GM12891 (cell line): ENCODE results near the gene ARAP2.

Experiments
- PAX5 ChIP-seq: IDR thresholded peaks from 2 replicates; pipeline ENCODE4 v1.6.1; 2011; ENCODE audit warnings: low read length, moderate library complexity, mild to moderate bottlenecking; ENCODE audit not compliant: insufficient read depth, severe bottlenecking
- POLR2A ChIP-seq: IDR thresholded peaks from 2 replicates; pipeline ENCODE4 v1.6.1; 2011; ENCODE audit warnings: low read depth, low read length, control low read depth
- POLR2AphosphoS5 ChIP-seq: IDR thresholded peaks from 2 replicates; pipeline ENCODE4 v1.6.1; 2011; ENCODE audit warnings: low read depth, low read length, control low read depth
- POU2F2 ChIP-seq: IDR thresholded peaks from 2 replicates; pipeline ENCODE4 v1.6.1; 2011; ENCODE audit warnings: low read depth, mild to moderate bottlenecking, control low read depth, low read length, moderate library complexity
- SPI1 ChIP-seq: IDR thresholded peaks from 2 replicates; pipeline ENCODE4 v1.6.1; 2011; ENCODE audit warnings: low read depth, low read length, control low read depth
- TAF1 ChIP-seq: IDR thresholded peaks from 2 replicates; pipeline ENCODE4 v1.6.1; 2011; ENCODE audit warnings: low read depth, low read length, control low read depth

GRCh38 chr4:36251983-36252382 lies 7.7 kb upstream of the ARAP2 start:
- TF ChIP-seq TAF1 (no peak), POLR2AphosphoS5 (no peak), POLR2A (no peak), POU2F2 (no peak), SPI1 (no peak), PAX5 (no peak)
